NCI-H2196 (cell line): ENCODE results near the gene C2orf78.
"Not testable (repeated sequence)": the region's sequence is repeated elsewhere in the genome, so short reads cannot be mapped to it uniquely, and the experiment has no call there.

ENCODE experiments used
- DNase-seq: peaks from one replicate; lab custom pipeline; 2025; ENCODE audit not compliant: unreplicated experiment; lab: John Stamatoyannopoulos, UW

The C2orf78 gene, protein sequence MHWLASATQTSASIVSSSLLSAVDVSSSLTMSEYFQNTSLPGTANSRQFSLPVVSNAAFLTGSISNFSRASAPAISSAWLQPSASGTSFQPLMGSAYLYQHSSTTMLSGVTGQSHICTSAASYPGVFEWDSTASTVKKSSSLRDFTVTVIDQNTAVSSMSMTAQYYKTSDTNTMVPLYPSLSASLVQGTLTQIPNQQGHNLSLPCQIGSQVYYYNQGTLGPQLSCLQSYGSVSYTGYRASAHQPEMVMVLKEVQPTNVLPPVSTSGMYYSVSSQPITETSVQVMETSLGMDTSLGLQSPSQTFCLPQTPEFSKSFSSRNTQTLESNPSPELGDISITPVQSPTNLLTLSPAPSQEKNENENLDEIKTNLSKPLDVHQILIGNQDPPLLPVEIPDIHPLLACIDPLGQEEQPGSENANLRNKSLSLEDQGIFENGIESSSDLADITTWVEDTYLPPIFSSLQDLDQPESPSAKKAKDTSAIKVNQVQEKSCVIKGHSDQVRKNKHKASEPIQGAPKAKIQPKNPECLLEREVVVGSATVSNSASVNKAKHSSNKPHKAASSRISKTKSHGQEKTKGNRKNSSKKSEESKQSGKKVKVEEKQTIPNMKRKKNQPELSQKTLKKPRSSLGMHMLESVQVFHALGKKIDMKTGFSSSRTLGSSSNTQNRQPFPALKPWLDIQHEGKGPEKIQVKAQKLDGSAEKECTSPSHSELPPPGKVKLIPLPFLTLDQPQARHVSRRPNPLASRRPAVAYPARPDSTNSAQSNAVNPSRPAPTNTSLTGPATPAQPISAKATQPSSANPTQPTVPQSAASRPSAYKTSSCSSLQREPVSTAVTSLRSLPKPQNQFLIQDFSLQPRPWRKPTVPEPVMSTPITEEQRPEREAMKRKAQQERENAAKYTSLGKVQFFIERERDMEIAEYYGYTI

DNA sequence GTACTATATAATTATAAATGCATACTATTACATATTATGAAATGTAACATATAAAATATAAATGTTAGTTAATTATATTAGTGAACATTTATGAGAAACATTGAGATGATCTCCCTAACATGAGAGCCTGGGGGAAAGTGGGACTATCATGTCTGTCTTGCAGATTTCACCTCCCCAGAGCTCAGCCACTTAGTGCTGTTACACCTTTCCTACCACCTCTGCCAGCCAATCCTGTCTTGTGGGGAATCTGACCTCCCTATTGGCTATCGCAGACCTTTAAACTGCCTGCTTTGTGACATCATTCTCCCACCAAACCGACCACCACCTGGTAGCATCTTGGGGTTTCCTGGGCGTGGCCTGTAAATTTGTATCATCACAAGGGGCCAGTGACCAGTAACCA is at the start of gene C2orf78:
Gene C2orf78, plus strand, starts transcription at position 301 of the 400 bp plus-strand sequence. CDS start 127 bp downstream, outside the sequence.
- not testable (repeated sequence) for DNase-seq

DNA sequence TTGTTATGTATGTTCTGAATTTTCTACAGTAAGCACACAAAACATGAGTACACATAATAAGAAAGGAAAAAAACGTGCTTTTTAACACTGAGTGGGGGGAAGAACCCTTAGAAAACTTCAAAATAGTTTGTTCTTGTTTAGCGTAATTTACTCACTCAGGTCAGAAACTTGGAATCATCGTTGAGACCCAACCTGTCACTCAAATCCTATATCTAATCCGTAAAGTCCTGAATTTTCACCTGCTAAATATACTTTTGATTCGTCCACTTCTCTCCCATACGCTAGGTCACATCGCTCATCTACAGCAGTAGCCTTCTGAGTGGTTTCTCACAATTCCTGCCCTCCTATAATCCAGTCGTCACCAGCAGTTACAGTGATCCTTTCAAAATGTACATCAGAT is 47.6 kb upstream of the C2orf78 start:
- DNase-seq, result no peak

DNA sequence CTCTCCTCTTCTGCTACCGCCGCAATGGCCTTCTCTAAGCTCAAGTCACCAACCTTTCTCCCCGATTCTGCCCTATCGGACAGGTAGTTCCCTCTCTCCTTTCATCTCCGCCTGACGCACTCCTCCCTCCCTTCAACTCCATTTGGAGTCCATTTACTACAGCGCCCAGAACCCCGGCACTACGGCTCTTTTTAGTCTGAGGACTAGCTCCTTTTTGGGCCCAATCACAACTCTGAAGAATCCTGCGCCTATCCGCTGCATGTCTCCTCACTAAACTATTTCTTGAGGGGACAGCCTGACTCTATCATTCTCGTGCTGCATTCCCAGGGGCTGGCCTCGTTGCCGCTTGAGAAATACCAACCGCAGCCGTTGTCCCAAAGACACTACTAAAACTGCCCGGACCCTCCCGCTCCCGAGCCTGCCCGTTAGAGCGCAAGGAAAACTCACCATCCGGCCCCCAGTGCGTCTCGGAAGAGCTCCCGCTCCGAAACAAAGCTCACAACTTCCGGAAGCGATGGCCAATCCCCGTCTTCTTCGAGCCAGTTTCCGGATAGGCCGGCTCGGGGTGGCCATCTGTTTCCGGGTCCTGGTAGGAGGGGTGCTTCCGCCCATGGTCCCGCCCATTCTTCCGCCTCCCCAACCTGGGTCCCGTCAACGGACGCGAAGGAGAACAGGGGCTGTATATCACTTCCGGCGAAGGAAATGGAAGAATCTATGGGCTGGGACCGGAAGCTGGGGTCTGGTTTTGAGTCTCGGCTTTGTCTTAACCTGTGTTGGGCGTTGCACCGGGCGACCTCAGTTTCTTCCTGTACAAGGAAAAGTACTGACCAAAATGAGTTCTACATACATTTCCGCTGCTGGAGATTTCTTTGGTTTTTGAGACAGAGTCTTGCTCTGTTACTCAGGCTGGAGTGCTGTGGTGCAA is 46.9 kb upstream of the C2orf78 start, which contains the start of gene TPRKB:
Gene TPRKB, minus strand, starts transcription at position 491 of the 925 bp plus-strand sequence. CDS start 2,776 bp downstream, outside the sequence.
- peak; percentile 73 for DNase-seq

DNA sequence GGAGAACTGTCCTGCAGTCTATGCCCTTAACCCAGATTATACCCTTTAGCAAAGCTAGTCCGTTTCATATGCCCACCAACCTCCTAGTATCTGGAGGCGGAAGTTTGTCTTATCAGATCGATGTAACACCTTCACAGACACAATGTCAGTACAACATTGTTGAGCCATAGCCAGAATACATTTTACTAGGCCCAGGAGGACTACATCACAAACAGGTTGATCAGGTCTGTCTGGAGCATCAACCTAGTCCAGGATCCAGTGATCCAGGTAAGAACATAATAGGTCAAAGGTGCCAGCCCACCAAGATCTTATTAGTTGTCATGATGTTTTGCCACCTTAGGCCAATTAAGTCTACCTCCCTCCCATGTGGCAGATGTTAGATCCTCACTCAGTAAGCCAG is 44.9 kb upstream of the C2orf78 start:
- no peak for DNase-seq

DNA sequence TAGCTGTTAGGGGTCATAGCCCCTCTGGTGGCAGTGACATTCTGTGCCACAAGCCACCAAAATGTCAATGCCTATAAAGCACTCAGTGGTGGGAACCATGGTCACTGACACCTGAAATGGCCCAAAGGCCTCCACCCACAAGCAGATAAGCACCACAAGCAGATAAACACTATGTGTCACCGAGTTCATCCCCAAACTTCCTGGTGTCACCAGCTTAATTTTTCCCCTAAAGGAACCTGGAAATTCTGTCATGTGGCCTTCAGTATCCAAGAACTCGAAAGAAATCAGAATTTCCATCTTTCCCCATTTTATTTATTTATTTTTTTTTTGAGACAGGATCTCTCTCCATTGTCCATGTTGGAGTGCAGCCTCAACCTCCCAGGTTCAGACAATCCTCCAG is 43.2 kb upstream of the C2orf78 start:
- DNase-seq, result no peak

DNA sequence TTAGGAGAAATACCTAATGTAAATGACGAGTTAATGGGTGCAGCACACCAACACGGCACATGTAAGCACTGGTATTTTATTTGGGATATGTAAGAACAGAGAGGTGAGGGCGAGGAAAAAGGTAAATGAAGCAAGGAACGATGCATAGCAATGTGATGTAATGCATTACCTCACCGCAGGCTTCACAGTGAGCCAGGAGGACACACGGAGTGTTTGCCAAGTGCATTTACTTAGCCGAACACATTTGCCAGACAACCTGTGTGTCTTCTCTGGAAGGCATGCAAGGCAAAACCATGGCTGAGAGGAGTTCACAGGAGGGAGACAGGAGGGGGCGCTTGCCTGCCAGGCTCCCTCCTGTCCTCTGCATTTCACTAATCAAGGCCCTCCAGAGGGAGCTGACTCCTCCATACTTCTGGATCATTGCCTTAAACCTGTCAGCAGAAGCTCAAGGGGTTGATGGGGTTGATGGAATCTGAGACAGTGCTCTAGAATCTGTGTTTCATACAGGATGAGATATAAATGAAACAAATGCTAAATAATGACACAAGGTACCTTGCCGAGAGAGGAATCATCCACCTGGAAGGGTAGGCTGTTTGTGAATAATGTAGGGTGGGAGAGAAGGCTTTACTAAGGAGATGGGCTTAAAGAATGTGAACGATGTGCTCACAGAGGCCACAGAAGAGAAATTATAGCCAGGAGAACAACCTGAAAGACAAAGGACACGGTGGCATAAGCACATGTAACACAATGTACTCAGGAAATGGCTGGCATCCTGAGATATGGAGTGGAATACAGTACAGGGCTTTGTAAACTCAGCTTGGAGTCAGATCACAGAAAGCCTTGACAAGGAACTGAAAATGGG is 37.7 kb upstream of the C2orf78 start:
- no peak for DNase-seq

DNA sequence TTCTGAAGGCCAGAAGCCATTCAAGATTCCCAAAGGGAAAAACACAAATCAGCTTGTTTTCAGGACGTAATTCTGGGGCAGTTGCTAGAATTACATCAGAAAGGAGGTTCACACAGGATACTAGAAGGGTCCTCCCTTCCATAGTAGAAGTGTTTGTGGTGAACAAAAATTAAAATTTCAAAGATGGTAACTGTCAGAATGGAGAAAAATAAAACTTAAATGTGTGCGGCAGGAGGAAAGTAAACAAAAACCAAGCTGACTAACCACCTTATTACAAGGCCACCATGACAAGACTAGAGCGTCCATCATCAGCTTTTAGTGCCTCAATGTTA is 37.1 kb upstream of the C2orf78 start:
- DNase-seq, result no peak

DNA sequence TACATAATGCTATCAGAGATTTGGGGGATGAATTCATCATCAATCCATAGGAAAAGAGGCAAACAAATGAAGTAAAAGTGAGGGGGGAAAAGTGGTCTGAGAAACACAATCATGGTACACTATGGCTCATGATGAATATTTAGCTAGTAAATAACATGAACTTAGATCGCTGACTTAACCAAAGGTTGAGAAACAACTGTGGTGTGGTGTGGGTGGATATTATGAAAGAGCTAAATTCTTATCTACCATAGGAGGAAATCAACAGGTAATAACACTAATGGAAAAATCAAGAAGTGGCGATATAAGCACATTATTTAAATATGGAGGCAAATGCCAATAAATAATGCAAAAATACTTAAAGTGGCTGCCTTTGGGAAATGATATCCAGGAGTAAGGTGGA is 34.7 kb upstream of the C2orf78 start:
- DNase-seq, result no peak

DNA sequence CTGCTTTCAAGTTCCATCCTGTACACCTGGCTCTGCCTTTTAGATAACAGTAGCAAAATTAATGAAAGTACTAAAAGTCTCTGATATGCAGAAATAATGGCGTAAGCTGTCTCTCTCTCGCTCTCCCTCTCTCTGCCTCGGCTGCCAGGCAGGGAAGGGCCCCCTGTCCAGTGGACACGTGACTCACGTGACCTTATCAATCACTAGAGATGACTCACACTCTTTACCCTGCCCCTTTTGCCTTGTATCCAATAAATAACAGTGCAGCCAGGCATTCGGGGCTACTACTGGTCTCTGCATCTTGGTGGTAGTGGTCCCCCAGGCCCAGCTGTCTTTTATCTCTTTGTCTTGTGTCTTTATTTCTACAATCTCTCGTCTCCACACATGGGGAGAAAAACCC is 29.7 kb upstream of the C2orf78 start:
- DNase-seq, result not testable (repeated sequence)

DNA sequence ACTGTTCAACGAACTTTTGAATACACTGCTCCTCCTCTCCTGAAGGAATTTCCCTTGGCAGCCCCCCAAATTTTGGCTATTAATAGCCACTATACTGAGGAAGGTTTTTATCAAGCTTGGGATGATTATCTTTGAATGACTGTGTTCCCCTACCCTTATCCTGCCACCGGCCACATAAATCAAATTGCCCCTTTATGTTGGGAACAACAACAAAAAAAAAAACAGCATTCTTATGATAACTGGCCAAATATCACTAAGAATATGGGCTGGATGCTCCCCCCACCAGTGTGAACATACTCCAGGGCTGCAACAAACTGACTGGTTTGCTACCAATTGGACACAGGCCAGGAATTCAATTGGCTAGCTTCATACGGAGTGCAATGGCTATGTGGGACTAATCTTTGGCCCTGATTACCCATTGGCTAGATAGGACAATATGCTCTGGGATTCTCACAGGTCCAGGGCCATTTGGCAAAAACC is 24.7 kb upstream of the C2orf78 start:
- DNase-seq, result no peak

DNA sequence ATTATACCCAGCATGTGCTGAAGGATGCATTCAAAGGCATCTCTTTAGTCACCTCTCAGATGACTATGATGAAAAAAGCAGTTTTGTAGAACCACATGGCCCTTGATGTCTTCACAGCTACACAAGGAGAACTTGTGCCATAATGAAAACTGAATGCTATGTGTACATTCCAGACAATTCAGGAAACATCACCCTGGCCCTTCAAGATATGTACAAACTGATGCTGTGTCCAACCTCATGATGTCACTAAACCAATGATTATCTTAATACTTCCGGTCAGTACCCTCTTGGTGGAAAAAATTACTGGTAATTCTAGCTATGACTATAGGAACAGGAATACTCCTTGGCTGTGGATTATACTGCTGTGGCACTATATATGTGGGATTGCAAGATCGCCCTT is 24.1 kb upstream of the C2orf78 start:
- DNase-seq, result no peak

DNA sequence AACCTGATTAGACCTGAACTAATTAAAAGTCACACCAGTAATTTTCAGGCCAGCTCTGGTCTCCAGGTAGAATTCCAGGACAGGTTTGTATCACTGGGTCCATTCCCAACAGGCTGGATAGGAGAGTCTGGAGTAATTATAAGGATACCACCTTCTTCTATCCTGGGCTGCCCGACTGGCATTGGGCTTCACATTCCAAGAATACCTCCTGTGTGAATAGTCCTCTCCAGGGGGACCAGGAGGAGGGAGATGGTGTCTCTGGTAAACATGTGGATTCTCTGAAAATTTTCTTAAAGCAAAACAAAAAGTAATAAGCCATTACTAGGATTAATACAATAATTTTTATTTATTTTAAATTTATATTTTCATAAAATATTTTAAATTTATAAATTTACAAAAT is 21.4 kb upstream of the C2orf78 start:
- no peak for DNase-seq

DNA sequence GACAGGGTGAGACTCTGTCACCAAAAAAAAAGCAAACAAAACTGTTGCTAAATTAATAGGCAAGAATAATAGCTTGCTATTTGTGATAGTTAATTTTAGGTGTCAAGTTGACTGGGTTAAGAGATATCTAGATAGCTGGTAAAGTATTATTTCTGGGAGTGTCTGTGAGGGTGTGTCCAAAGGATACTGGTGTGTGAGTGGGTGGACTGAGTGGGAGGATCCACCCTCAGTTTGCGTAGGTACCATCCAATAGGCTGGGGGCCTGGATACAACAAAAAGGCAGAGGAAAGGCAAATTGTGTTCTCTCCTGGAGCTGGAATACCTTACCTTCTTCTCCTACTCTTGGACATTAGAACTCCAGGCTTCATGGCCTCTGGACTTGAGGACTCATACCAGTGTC is 19.0 kb upstream of the C2orf78 start:
- DNase-seq, result no peak

DNA sequence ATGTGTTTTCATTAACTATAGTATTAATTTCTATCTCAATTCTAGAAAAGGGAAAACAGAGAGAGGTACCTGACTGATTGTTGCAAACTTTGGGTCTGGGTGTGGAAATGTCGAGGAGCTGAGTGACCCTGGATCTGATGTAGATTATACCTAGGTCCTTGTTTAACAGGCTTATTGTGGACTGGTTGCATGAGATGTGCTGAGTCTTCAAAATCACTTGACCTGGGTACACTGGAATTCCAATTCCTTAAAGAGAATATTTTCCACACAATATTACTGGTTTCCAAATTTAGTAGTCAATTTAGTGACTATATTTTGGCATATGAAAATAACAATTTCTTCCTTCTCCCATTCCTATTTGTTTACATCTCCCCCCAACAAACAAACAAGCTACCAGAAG is 17.6 kb upstream of the C2orf78 start:
- DNase-seq, result no peak

DNA sequence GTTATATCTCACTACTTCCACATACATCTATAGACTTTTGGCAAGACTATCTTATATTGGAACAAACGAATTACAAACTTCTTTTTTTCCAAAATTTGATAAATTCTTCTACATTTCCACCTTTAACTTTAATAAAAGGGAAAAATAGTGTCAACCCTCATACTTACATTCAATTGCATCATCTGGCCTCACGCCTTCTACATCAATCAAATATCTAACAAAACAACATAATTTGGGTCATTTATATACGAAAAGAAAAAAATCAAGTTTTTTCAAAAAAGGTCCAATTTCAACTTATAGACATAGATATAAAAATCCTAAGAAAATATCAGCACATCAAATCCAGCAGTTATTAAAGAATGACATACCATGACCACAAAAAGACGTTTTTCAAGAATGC is 17.0 kb upstream of the C2orf78 start:
- no peak for DNase-seq

DNA sequence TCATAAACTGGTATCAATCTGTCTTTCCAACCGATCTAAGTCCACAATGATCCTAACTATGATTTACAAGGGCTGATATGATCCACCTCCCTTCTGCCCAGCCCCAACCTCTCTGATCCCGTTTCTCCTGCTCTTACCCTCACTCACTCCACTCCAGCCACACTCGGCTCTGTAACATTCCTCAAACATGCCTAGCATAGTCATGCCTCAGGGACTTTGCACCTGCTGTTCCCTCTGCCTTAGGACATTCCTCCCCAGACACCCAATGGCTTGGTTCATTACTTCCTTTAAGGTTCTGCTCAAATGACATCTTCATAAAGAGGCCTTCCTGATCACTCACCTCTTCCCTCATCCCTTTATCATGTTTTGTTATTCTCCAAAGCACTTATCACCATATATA is 13.3 kb upstream of the C2orf78 start:
- DNase-seq, result no peak

DNA sequence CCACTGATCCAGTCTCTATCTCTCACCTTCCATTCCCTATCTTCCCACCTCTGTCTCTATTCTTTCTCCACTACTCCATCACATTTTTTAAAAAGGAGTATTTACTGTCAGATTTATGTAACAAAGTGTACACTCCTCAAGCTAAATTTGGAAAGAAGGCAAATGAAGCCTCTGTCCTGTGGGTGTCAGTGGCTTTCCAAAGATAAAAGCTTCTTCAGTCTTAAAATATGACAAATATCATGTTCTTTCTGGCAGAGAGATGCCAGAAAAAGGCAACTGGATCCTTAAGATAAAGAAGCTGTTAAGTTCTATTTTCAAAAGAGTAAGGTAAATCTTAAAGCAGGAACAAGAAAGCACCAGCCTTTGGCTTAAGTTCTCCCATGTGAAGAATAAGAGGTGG is 11.2 kb upstream of the C2orf78 start:
- DNase-seq, result no peak

DNA sequence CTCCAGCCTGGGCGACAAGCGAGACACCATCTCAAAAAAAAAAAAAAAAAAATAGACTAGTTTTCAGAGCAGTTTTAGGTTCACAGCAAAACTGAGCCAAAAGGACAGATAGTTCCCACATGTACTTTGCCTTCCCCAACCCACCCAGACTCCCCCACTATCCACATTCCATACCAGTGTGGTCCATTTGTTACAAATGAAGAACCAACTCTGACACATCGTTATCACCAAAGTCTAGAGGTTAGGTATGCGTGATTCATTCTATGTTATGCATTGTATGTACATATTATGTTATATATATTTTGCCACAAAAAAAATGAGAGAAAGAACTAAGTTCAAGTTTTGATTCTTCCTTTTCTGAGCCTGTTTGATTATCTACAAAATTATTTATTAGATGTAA is 7.6 kb upstream of the C2orf78 start:
- DNase-seq, result no peak

DNA sequence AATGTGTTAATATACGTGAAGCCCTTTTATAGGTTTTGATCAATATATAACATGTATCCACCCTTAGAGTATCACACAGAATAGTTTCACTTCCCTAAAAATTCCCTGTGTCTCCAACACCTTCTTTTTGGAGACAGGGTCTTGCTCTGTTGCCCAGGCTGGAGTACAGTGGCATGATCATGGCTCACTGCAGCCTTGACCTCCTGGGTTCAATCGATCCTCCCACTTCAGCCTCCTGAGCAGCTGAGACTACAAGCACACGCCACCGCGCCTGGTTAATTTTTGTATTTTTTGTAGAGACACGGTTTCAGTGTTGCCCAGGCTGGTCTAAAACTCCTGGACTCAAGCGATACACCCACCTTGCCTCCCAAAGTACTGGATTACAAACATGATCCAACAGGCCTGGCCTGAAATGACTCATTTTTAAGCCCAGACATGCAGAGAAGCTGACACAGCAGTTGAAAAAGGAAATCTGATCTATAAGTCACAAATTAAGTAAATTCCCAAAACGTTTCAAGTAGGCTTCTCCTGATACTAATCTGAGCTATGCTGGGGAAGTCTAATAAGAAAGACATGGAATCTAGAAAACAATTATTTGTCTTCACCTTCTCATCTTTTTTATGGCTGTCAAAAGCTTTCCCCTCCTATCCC is 7.0 kb upstream of the C2orf78 start:
- peak; percentile 4 for DNase-seq
